T47D (cell line): ENCODE measurements around the gene SPINT4.
A peak's percentile ranks its signal among the peaks of the same experiment; 100 is the strongest.
"Not testable (repeated sequence)": the region's sequence is repeated elsewhere in the genome, so short reads cannot be mapped to it uniquely, and the experiment has no call there.

Experiments
- DNase-seq, 2 experiments: peaks; one replicate each; pipeline versions ENCODE4 v3.0.0 to v3.0.0-alpha.2; 2011 to 2012; ENCODE audit warnings: low read depth in 1 of 2, low spot score in 1 of 2
- JUND ChIP-seq: IDR thresholded peaks from 2 replicates; pipeline ENCODE4 v1.6.1; 2012; ENCODE audit warnings: low read depth
- in situ Hi-C: cut with HindIII; loops from 2 replicates; pipeline ENCODE4 v1.10.0; 2016; ENCODE audit warnings: low sequenced_read_pairs, low pct_unique_long_range_greater_than_20kb

The SPINT4 gene

GRCh38 chr20:45735988-45736387 lies 13.8 kb downstream of the SPINT4 start:
- DNase-seq, result no peak
- in situ Hi-C loops, result no loop called here
- no peak for TF ChIP-seq JUND

- no peak for DNase-seq
- in situ Hi-C loops, result no loop called here
- TF ChIP-seq JUND, result no peak
Measured at GRCh38 chr20:45742596-45742995, 20.4 kb downstream of the SPINT4 start.

GRCh38 chr20:45745015-45745414 lies 22.9 kb downstream of the SPINT4 start:
- in situ Hi-C loops, result no loop called here
- TF ChIP-seq JUND, result no peak

GRCh38 chr20:45751721-45752120 lies 29.6 kb downstream of the SPINT4 start:
- TF ChIP-seq JUND, result no peak
- in situ Hi-C loops, result no loop called here
- no peak for DNase-seq

More at GRCh38 chr20:45745015-45745414, 22.9 kb downstream of the SPINT4 start:
- DNase-seq, result no peak

- no peak for DNase-seq
- no peak for TF ChIP-seq JUND
- in situ Hi-C loops, result no loop called here
Measured at GRCh38 chr20:45752746-45753145, 30.6 kb downstream of the SPINT4 start.

GRCh38 chr20:45758096-45758495 lies 35.9 kb downstream of the SPINT4 start:
- no peak for DNase-seq
- TF ChIP-seq JUND, result no peak
- in situ Hi-C loops, result no loop called here

- in situ Hi-C loops, DNase-seq: not testable (repeated sequence)
Measured at GRCh38 chr20:45759921-45760320, 37.8 kb downstream of the SPINT4 start.

GRCh38 chr20:45761966-45762365 lies 39.8 kb downstream of the SPINT4 start:
- in situ Hi-C loops, DNase-seq: not testable (repeated sequence)

- DNase-seq, in situ Hi-C loops: not testable (repeated sequence)
Measured at GRCh38 chr20:45764618-45765282, 42.6 kb downstream of the SPINT4 start.

GRCh38 chr20:45765307-45765875 lies 43.2 kb downstream of the SPINT4 start:
- no peak for DNase-seq
- no peak for TF ChIP-seq JUND
- in situ Hi-C loops, result no loop called here

GRCh38 chr20:45765980-45766379 lies 43.8 kb downstream of the SPINT4 start:
- no peak for TF ChIP-seq JUND
- in situ Hi-C loops, result no loop called here
- DNase-seq, result no peak

- no peak for TF ChIP-seq JUND
- in situ Hi-C loops, result no loop called here
- DNase-seq, result no peak
Measured at GRCh38 chr20:45768479-45768878, 46.3 kb downstream of the SPINT4 start.

GRCh38 chr20:45771182-45771759 lies 49.1 kb downstream of the SPINT4 start:
- no peak for TF ChIP-seq JUND
- in situ Hi-C loops, result no loop called here
- peak; percentile 34 to 82 for DNase-seq
